Caco-2 (cell line): Measurements from ENCODE around the gene C1orf35. TPM values are rescaled to one million over a fixed set of nuclear protein-coding genes. Genes with fewer than 3 reads are reported as not detected.

Experiments used
- BruUV-seq: library from RNA; stranded (reverse); fragments of 400-500 nt; replicated peaks from 2 replicates; lab custom pipeline; 2021; lab: Mats Ljungman, UMichigan
- CTCF ChIA-PET: fragments of 300-600 bp; sonication (Branson Sonifier 250); formaldehyde crosslinking; loops from one replicate; lab custom pipeline; 2022; ENCODE audit warnings: antibody characterized with exemption; lab: Charles Lee
- POLR2A ChIA-PET: fragments of 300-600 bp; sonication (Branson Sonifier 250); formaldehyde crosslinking; loops from one replicate; lab custom pipeline; 2022; ENCODE audit warnings: antibody characterized with exemption; lab: Charles Lee
- DNase-seq, 2 experiments: peaks; one replicate each; pipeline versions ENCODE4 v3.0.0 to v3.0.0-alpha.2; 2020 to 2022
- H3K27me3 ChIP-seq: replicated peaks from 2 replicates; pipeline ENCODE4 v1.6.0; 2011; ENCODE audit warnings: low read length; ENCODE audit not compliant: control insufficient read depth, insufficient read depth
- H3K36me3 ChIP-seq: 2 replicates; pipeline ENCODE4 v1.5.1; 2011; ENCODE audit warnings: low read length; ENCODE audit not compliant: control insufficient read depth, insufficient read depth
- H3K4me1 ChIP-seq: fragments of 250-450 bp; sonication (Bioruptor Pico); 2 replicates; pipeline ENCODE4 v1.5.1; 2020; ENCODE audit warnings: mild to moderate bottlenecking
- H3K4me3 ChIP-seq: 2 replicates; pipeline ENCODE4 v1.5.1; 2011; ENCODE audit warnings: low read depth, mild to moderate bottlenecking, control low read depth, low read length
- H3K9me3 ChIP-seq: fragments of 250-450 bp; sonication (Bioruptor Pico); 2 replicates; pipeline ENCODE4 v1.5.1; 2020; ENCODE audit warnings: mild to moderate bottlenecking, moderate library complexity
- H3K27ac Mint-ChIP-seq: one replicate; pipeline ENCODE4 v1.8.0; 2022; ENCODE audit warnings: mixed read lengths; ENCODE audit not compliant: unreplicated experiment
- H3K27me3 Mint-ChIP-seq: one replicate; pipeline ENCODE4 v1.8.0; 2022; ENCODE audit warnings: mixed read lengths; ENCODE audit not compliant: insufficient read depth, unreplicated experiment
- H3K36me3 Mint-ChIP-seq: one replicate; pipeline ENCODE4 v1.8.0; 2022; ENCODE audit warnings: mild to moderate bottlenecking, mixed read lengths; ENCODE audit not compliant: insufficient read depth, unreplicated experiment
- H3K4me1 Mint-ChIP-seq: one replicate; pipeline ENCODE4 v1.8.0; 2022; ENCODE audit warnings: low read depth, mixed read lengths; ENCODE audit not compliant: unreplicated experiment
- H3K4me3 Mint-ChIP-seq: one replicate; pipeline ENCODE4 v1.8.0; 2022; ENCODE audit warnings: mild to moderate bottlenecking, moderate library complexity, mixed read lengths; ENCODE audit not compliant: unreplicated experiment
- H3K9me3 Mint-ChIP-seq: one replicate; pipeline ENCODE4 v1.8.0; 2022; ENCODE audit warnings: mixed read lengths; ENCODE audit not compliant: unreplicated experiment
- CTCF ChIP-seq, 2 experiments: fragments of 200-600 bp in 1 of 2; IDR thresholded peaks; 1 replicate in 1 of 2; 2 replicates in 1 of 2; pipeline versions ENCODE4 v1.5.1 to v1.8.0; 2011 to 2022; ENCODE audit warnings: antibody characterized with exemption in 1 of 2, control low read depth in 1 of 2, inconsistent platforms in 1 of 2, low read depth in 1 of 2, low read length in 1 of 2, mild to moderate bottlenecking in 1 of 2, moderate library complexity in 1 of 2; ENCODE audit not compliant: insufficient read depth in 1 of 2, severe bottlenecking in 1 of 2, unreplicated experiment in 1 of 2
- intact Hi-C: fragments of 100-400 bp; cut with micrococcal nuclease; formaldehyde crosslinking; loops from one replicate; pipeline ENCODE4 v1.10.0; 2022; ENCODE audit not compliant: unreplicated experiment
- total RNA-seq: library from RNA; stranded (reverse); gene quantifications from 2 replicates; pipeline ENCODE4 v1.2.3, GENCODE V29; 2022

The C1orf35 gene
- total RNA-seq, 1 experiment from 2014 or later, result 34.5 TPM

- Histone ChIP-seq H3K4me3 (peak within 1 kb of the TSS; percentile 98), H3K36me3 (0 out of 2 replicates have a peak, but pooled peaks cover 2% of the 10 kb centered on the region), H3K4me1 (peaks cover 23% of the 10 kb centered on the region), H3K9me3 (no peaks in the 10 kb centered on the region), H3K27me3 (no peaks in the 10 kb centered on the region)
- Mint-ChIP-seq H3K27ac (peak within 1 kb of the TSS; percentile 95), H3K4me3 (peak within 1 kb of the TSS; percentile 93), H3K36me3 (peaks cover 47% of the 10 kb centered on the region), H3K4me1 (peaks cover 14% of the 10 kb centered on the region), H3K27me3 (no peaks in the 10 kb centered on the region), H3K9me3 (no peaks in the 10 kb centered on the region)
- peak; percentile 88 to 96 for DNase-seq
- intact Hi-C loops, result loop anchor here (2.0 kb wide), 3 partner anchors 22 to 58 kb away; partner anchors contain the start of genes GUK1 and MRPL55
- BruUV-seq, result no TSS peak
- TF ChIP-seq CTCF (IDR thresholded peaks at IDR 0.05; ENCODE audit: insufficient read depth in 1 of 2, low read depth in 1 of 2, low read length in 1 of 2, severe bottlenecking in 1 of 2, unreplicated experiment in 1 of 2), result no peak
- ChIA-PET CTCF (interaction anchor here (0.6 to 1.3 kb wide), 5 partner anchors 28 to 314 kb away, joined by 3 to 6 read pairs (median 4); no protein-coding TSS in a partner anchor), POLR2A (interaction anchor here (0.6 to 1.6 kb wide), 10 partner anchors 10 to 351 kb away, joined by 3 to 11 read pairs (median 4); partner anchors contain the start of gene TRIM11)
These were observed 20.8 kb downstream of the C1orf35 start, which contains the start of gene ARF1 for GRCh38 chr1:228082214-228082917. ARF1 (plus strand) TSS chr1:228082708; CDS start chr1:228097115, 14,407 bp downstream.

DNA sequence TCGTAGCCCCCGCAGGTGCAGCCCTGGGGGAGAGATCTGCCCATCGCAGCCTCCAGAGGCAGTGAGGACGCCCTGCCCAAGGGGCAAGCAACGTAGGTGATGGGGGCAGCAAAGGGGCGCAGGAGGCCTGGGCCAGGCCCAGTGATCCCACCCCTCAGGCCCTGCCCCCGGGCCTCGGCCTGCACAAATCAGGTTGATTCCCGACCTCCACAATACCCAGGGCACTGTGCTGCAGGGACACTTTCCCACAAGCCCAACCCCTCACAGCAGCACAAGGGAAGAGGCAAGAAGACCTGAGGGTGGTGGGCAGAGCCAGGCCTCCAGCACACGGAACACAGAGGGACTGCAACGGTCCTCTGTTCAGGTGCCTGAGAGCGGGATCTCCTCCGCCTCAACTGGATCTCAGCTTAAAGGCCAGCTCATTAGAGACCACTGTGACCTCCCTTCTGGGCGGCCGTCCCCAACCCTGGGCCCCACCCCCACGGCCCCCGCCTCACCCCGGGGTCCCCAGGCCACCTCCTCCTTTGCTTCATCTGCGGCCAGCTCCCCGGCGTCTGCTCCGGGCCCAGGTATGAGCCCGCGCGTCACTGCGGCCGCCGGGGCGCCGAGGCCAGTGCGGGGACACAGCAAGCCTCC lies 21.4 kb downstream of the C1orf35 start:
- CTCF ChIA-PET, result interaction anchor here (0.6 to 1.3 kb wide), 4 partner anchors 28 to 313 kb away, joined by 3 to 6 read pairs (median 4); no protein-coding TSS in a partner anchor
- Mint-ChIP-seq H3K36me3 (peaks cover 40% of the 10 kb centered on the region), H3K27me3 (no peaks in the 10 kb centered on the region), H3K9me3 (no peaks in the 10 kb centered on the region), H3K27ac (peak overlapping the region; percentile 95), H3K4me3 (peak overlapping the region; percentile 93), H3K4me1 (peaks cover 14% of the 10 kb centered on the region)
- Histone ChIP-seq H3K9me3 (no peaks in the 10 kb centered on the region), H3K4me1 (peaks cover 23% of the 10 kb centered on the region), H3K27me3 (no peaks in the 10 kb centered on the region), H3K4me3 (peak overlapping the region; percentile 89), H3K36me3 (0 out of 2 replicates have a peak, but pooled peaks cover 2% of the 10 kb centered on the region)
- POLR2A ChIA-PET, result interaction anchor here (0.6 to 1.6 kb wide), 10 partner anchors 10 to 351 kb away, joined by 3 to 11 read pairs (median 4); partner anchors contain the start of gene TRIM11
- BruUV-seq, result TSS peak; percentile 12
- intact Hi-C loops, result loop anchor here (2.0 kb wide), 3 partner anchors 21 to 59 kb away; partner anchors contain the start of genes GUK1 and MRPL55
- TF ChIP-seq CTCF (IDR thresholded peaks at IDR 0.05; ENCODE audit: insufficient read depth in 1 of 2, low read depth in 1 of 2, low read length in 1 of 2, severe bottlenecking in 1 of 2, unreplicated experiment in 1 of 2), result no peak
- DNase-seq, result peak in 1 of 2 experiments; percentile 36

DNA sequence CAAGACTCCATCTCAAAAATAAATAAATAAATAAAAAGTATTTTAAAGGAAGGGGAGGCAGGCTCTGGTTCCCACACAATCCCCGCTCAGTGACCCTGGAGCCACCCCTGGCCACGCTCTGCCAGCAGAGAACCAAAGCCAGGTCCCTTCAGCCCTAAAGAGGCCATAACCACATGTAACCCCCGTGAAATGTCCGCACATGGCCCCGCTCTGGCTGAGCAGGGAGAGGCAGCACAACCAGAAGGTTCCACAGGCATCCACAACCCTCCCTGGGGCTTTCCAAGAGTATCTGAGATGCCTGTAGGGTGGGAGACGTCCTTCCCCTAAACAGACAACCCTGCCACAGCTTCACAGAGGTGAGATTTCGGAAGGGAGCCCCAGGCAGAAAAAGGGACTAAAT lies 22.0 kb downstream of the C1orf35 start:
- no peaks in the 10 kb centered on the region for H3K9me3 Mint-ChIP-seq
- no TSS peak for BruUV-seq
- ChIA-PET POLR2A (interaction anchor here (1.4 kb wide), 1 partner anchor 21 kb away, joined by 11 read pairs; no protein-coding TSS in a partner anchor), CTCF (no interaction called here)
- H3K27me3 Mint-ChIP-seq, result no peaks in the 10 kb centered on the region
- Histone ChIP-seq H3K4me3 (peak overlapping the region; percentile 89), H3K4me1 (peaks cover 23% of the 10 kb centered on the region), H3K27me3 (no peaks in the 10 kb centered on the region), H3K9me3 (no peaks in the 10 kb centered on the region), H3K36me3 (0 out of 2 replicates have a peak, but pooled peaks cover 2% of the 10 kb centered on the region)
- H3K4me1 Mint-ChIP-seq, result peaks cover 14% of the 10 kb centered on the region
- intact Hi-C loops, result no loop called here
- H3K36me3 Mint-ChIP-seq, result peaks cover 36% of the 10 kb centered on the region
- no peak for TF ChIP-seq CTCF (IDR thresholded peaks at IDR 0.05; ENCODE audit: insufficient read depth in 1 of 2, low read depth in 1 of 2, low read length in 1 of 2, severe bottlenecking in 1 of 2, unreplicated experiment in 1 of 2)
- H3K4me3 Mint-ChIP-seq, result peak overlapping the region; percentile 93
- DNase-seq, result no peak
- H3K27ac Mint-ChIP-seq, result peak overlapping the region; percentile 95
